Heart left ventricle (tissue), 13 donors: ENCODE results near the gene VAMP7.

Source experiments
- CTCF ChIP-seq, 12 donors: fragments of 200-600 bp; sonication (generic) in 4 of 12; IDR thresholded peaks; one replicate each; pipeline versions ENCODE4 v1.5.0 to v1.8.0; 2018 to 2022; ENCODE audit warnings: antibody characterized with exemption in 12 of 12, mild to moderate bottlenecking in 5 of 12
- POLR2A ChIP-seq, 2 donors: fragments of 450-650 bp; IDR thresholded peaks; one replicate each; pipeline ENCODE4 v1.6.1; 2017; ENCODE audit warnings: antibody characterized with exemption in 2 of 2, mild to moderate bottlenecking in 2 of 2, moderate library complexity in 2 of 2
- donor health status: ischemic (EF 13 %, LVEDD 7.1; RV severe dilation, severe dysfunction).
- donor health status: DM: no; HTN: yes; CAD: no.
- donor health status: DM: no; HTN: no; CAD: no.
- donor health status: ischemic (EF 25% LVEDD 6.9; RV normal size, moderate dysfunction).
- donor health status: ischemic (EF 25% LVEDD 5.7; RV mildly dilated, moderate dysfunction).
- donor health status: ischemic (EF 35%, LVEDD 5.7; RV mildly dilated, moderate dysfunction).
- donor health status: nonischemic (EF 11% LVEDD 7.7; RV severe dilation, severe dysfunction).
- donor health status: DM: yes; HTN: yes; CAD: no.
- donor health status: PGD.
- donor health status: ischemic (EF 29% LVEDD 5.4; RV normal size, mild dysfunction).
- donor health status: nonischemic (EF 23%, LVEDD 6.1; RV moderate dilation, normal function).

DNA sequence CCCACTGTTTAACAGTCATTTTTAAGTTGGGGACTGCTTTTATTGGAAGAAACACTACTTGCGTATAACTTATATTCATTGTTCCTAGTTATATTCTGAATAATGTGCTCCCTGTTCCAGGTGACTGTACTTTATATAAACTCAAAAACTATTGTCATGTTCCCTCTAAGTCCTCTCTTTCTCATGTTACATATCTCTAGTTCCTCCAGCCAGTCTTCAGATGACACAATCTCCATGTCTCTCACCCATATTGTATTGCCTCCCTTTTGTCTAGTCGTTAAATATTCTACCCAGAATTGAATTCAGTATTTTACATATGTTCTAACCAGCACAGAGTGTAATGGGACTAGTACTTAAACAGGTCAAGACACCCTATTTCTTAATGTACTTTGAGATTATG is 5.3 kb downstream of the VAMP7 start:
- TF ChIP-seq CTCF (IDR thresholded peaks at IDR 0.05) (no peak), POLR2A (IDR thresholded peaks at IDR 0.05) (no peak)
